ENCODE data around the gene NEGR1.

NEGR1 gene

GRCh38 chr1:72283307-72284083 is 1.2 kb upstream of the NEGR1 start:
- no peaks in the 10 kb centered on the region for H3K36me3 ChIP-seq (ENCODE audit: control insufficient read depth, insufficient read depth, low read length)
- no peaks in the 10 kb centered on the region for H3K27me3 ChIP-seq (replicated peaks; ENCODE audit: control insufficient read depth, insufficient read depth, low read length, poor library complexity, severe bottlenecking)
- DNase-seq: peak in 1 of 3 donors; percentile 1
- H3K4me1 ChIP-seq (ENCODE audit: control insufficient read depth, insufficient read depth, low read length, poor library complexity, severe bottlenecking): no peaks in the 10 kb centered on the region
- H3K27ac ChIP-seq (ENCODE audit: insufficient read depth, low read length, poor library complexity, severe bottlenecking): no peak overlapping the region
- no peaks in the 10 kb centered on the region for H3K9me3 ChIP-seq (ENCODE audit: control insufficient read depth, low read length)
- H3K4me3 ChIP-seq (ENCODE audit: insufficient read depth, low read depth, low read length, poor library complexity, severe bottlenecking): peak overlapping the region; percentile 69

GRCh38 chr1:72283022-72283306 is 625 bp upstream of the NEGR1 start:
- no peaks in the 10 kb centered on the region for H3K36me3 ChIP-seq (ENCODE audit: control insufficient read depth, insufficient read depth, low read length)
- no peaks in the 10 kb centered on the region for H3K9me3 ChIP-seq (ENCODE audit: control insufficient read depth, low read length)
- no peaks in the 10 kb centered on the region for H3K27me3 ChIP-seq (replicated peaks; ENCODE audit: control insufficient read depth, insufficient read depth, low read length, poor library complexity, severe bottlenecking)
- DNase-seq: no peak
- no peak overlapping the region for H3K27ac ChIP-seq (ENCODE audit: insufficient read depth, low read length, poor library complexity, severe bottlenecking)
- H3K4me1 ChIP-seq (ENCODE audit: control insufficient read depth, insufficient read depth, low read length, poor library complexity, severe bottlenecking): no peaks in the 10 kb centered on the region
- H3K4me3 ChIP-seq (ENCODE audit: insufficient read depth, low read depth, low read length, poor library complexity, severe bottlenecking): peak overlapping the region; percentile 69

GRCh38 chr1:72281637-72282270 is 585 bp downstream of the NEGR1 start:
- DNase-seq: no peak
- Histone ChIP-seq H3K9me3 (ENCODE audit: control insufficient read depth, low read length) (no peaks in the 10 kb centered on the region), H3K27ac (ENCODE audit: insufficient read depth, low read length, poor library complexity, severe bottlenecking) (no peak overlapping the region), H3K4me3 (ENCODE audit: insufficient read depth, low read depth, low read length, poor library complexity, severe bottlenecking) (peak overlapping the region; percentile 38), H3K27me3 (replicated peaks; ENCODE audit: control insufficient read depth, insufficient read depth, low read length, poor library complexity, severe bottlenecking) (no peaks in the 10 kb centered on the region), H3K4me1 (ENCODE audit: control insufficient read depth, insufficient read depth, low read length, poor library complexity, severe bottlenecking) (no peaks in the 10 kb centered on the region), H3K36me3 (ENCODE audit: control insufficient read depth, insufficient read depth, low read length) (no peaks in the 10 kb centered on the region)

- Histone ChIP-seq H3K9me3 (ENCODE audit: control insufficient read depth, low read length) (no peaks in the 10 kb centered on the region), H3K4me3 (ENCODE audit: insufficient read depth, low read depth, low read length, poor library complexity, severe bottlenecking) (no peak overlapping the region), H3K27me3 (replicated peaks; ENCODE audit: control insufficient read depth, insufficient read depth, low read length, poor library complexity, severe bottlenecking) (no peaks in the 10 kb centered on the region), H3K36me3 (ENCODE audit: control insufficient read depth, insufficient read depth, low read length) (no peaks in the 10 kb centered on the region), H3K4me1 (ENCODE audit: control insufficient read depth, insufficient read depth, low read length, poor library complexity, severe bottlenecking) (no peaks in the 10 kb centered on the region), H3K27ac (ENCODE audit: insufficient read depth, low read length, poor library complexity, severe bottlenecking) (no peak overlapping the region)
- DNase-seq: no peak
Measured at GRCh38 chr1:72281144-72281543, 1.2 kb downstream of the NEGR1 start.

GRCh38 chr1:72280711-72281110 is 1.6 kb downstream of the NEGR1 start:
- Histone ChIP-seq H3K9me3 (ENCODE audit: control insufficient read depth, low read length) (no peaks in the 10 kb centered on the region), H3K27me3 (replicated peaks; ENCODE audit: control insufficient read depth, insufficient read depth, low read length, poor library complexity, severe bottlenecking) (no peaks in the 10 kb centered on the region), H3K27ac (ENCODE audit: insufficient read depth, low read length, poor library complexity, severe bottlenecking) (no peak overlapping the region), H3K36me3 (ENCODE audit: control insufficient read depth, insufficient read depth, low read length) (no peaks in the 10 kb centered on the region), H3K4me3 (ENCODE audit: insufficient read depth, low read depth, low read length, poor library complexity, severe bottlenecking) (no peak overlapping the region), H3K4me1 (ENCODE audit: control insufficient read depth, insufficient read depth, low read length, poor library complexity, severe bottlenecking) (no peaks in the 10 kb centered on the region)
- no peak for DNase-seq

GRCh38 chr1:72280131-72280530 is 2.2 kb downstream of the NEGR1 start:
- Histone ChIP-seq H3K4me3 (ENCODE audit: insufficient read depth, low read depth, low read length, poor library complexity, severe bottlenecking) (no peak overlapping the region), H3K27me3 (replicated peaks; ENCODE audit: control insufficient read depth, insufficient read depth, low read length, poor library complexity, severe bottlenecking) (no peaks in the 10 kb centered on the region), H3K4me1 (ENCODE audit: control insufficient read depth, insufficient read depth, low read length, poor library complexity, severe bottlenecking) (no peaks in the 10 kb centered on the region), H3K36me3 (ENCODE audit: control insufficient read depth, insufficient read depth, low read length) (no peaks in the 10 kb centered on the region), H3K27ac (ENCODE audit: insufficient read depth, low read length, poor library complexity, severe bottlenecking) (no peak overlapping the region), H3K9me3 (ENCODE audit: control insufficient read depth, low read length) (no peaks in the 10 kb centered on the region)
- no peak for DNase-seq

- H3K27ac ChIP-seq (ENCODE audit: insufficient read depth, low read length, poor library complexity, severe bottlenecking): no peak overlapping the region
- no peaks in the 10 kb centered on the region for H3K36me3 ChIP-seq (ENCODE audit: control insufficient read depth, insufficient read depth, low read length)
- H3K4me1 ChIP-seq (ENCODE audit: control insufficient read depth, insufficient read depth, low read length, poor library complexity, severe bottlenecking): no peaks in the 10 kb centered on the region
- no peak overlapping the region for H3K4me3 ChIP-seq (ENCODE audit: insufficient read depth, low read depth, low read length, poor library complexity, severe bottlenecking)
- H3K9me3 ChIP-seq (ENCODE audit: control insufficient read depth, low read length): no peaks in the 10 kb centered on the region
- H3K27me3 ChIP-seq (replicated peaks; ENCODE audit: control insufficient read depth, insufficient read depth, low read length, poor library complexity, severe bottlenecking): no peaks in the 10 kb centered on the region
- no peak for DNase-seq
Measured at GRCh38 chr1:72278461-72278860, 3.9 kb downstream of the NEGR1 start.

- Histone ChIP-seq H3K4me3 (ENCODE audit: insufficient read depth, low read depth, low read length, poor library complexity, severe bottlenecking) (no peak overlapping the region), H3K27me3 (replicated peaks; ENCODE audit: control insufficient read depth, insufficient read depth, low read length, poor library complexity, severe bottlenecking) (no peaks in the 10 kb centered on the region), H3K9me3 (ENCODE audit: control insufficient read depth, low read length) (no peaks in the 10 kb centered on the region), H3K27ac (ENCODE audit: insufficient read depth, low read length, poor library complexity, severe bottlenecking) (no peak overlapping the region), H3K4me1 (ENCODE audit: control insufficient read depth, insufficient read depth, low read length, poor library complexity, severe bottlenecking) (no peaks in the 10 kb centered on the region), H3K36me3 (ENCODE audit: control insufficient read depth, insufficient read depth, low read length) (no peaks in the 10 kb centered on the region)
- DNase-seq: no peak
Measured at GRCh38 chr1:72271555-72272085, 10.7 kb downstream of the NEGR1 start.

GRCh38 chr1:72262735-72263134 is 19.6 kb downstream of the NEGR1 start:
- Histone ChIP-seq H3K36me3 (ENCODE audit: control insufficient read depth, insufficient read depth, low read length) (no peaks in the 10 kb centered on the region), H3K4me1 (ENCODE audit: control insufficient read depth, insufficient read depth, low read length, poor library complexity, severe bottlenecking) (no peaks in the 10 kb centered on the region), H3K27ac (ENCODE audit: insufficient read depth, low read length, poor library complexity, severe bottlenecking) (no peak overlapping the region), H3K27me3 (replicated peaks; ENCODE audit: control insufficient read depth, insufficient read depth, low read length, poor library complexity, severe bottlenecking) (no peaks in the 10 kb centered on the region), H3K9me3 (ENCODE audit: control insufficient read depth, low read length) (no peaks in the 10 kb centered on the region), H3K4me3 (ENCODE audit: insufficient read depth, low read depth, low read length, poor library complexity, severe bottlenecking) (no peak overlapping the region)
- DNase-seq: no peak

- H3K4me3 ChIP-seq (ENCODE audit: insufficient read depth, low read depth, low read length, poor library complexity, severe bottlenecking): no peak overlapping the region
- H3K36me3 ChIP-seq (ENCODE audit: control insufficient read depth, insufficient read depth, low read length): no peaks in the 10 kb centered on the region
- H3K9me3 ChIP-seq (ENCODE audit: control insufficient read depth, low read length): no peaks in the 10 kb centered on the region
- no peak overlapping the region for H3K27ac ChIP-seq (ENCODE audit: insufficient read depth, low read length, poor library complexity, severe bottlenecking)
- no peaks in the 10 kb centered on the region for H3K27me3 ChIP-seq (replicated peaks; ENCODE audit: control insufficient read depth, insufficient read depth, low read length, poor library complexity, severe bottlenecking)
- H3K4me1 ChIP-seq (ENCODE audit: control insufficient read depth, insufficient read depth, low read length, poor library complexity, severe bottlenecking): no peaks in the 10 kb centered on the region
- no peak for DNase-seq
Measured at GRCh38 chr1:72253132-72253531, 29.2 kb downstream of the NEGR1 start.

Measured in effector memory CD4-positive, alpha-beta T cell (primary cell).